Effector memory CD8-positive, alpha-beta T cell (primary cell): Measurements from ENCODE around the gene PLPP4.

Experiments used
- ATAC-seq: fragments of 150-1000 bp; cut with Tn5 transposase; replicated peaks from 2 replicates; pipeline ENCODE4 v1.10.0; 2021; ENCODE audit warnings: mild to moderate bottlenecking, moderate library complexity
- DNase-seq, 3 experiments: peaks; one replicate each; pipeline ENCODE4 v3.0.0; 2021
- H3K27ac Mint-ChIP-seq, 2 donors: one replicate each; pipeline ENCODE4 v1.8.0; 2022; ENCODE audit warnings: mild to moderate bottlenecking in 2 of 2, mixed read lengths in 2 of 2, moderate library complexity in 2 of 2
- H3K27me3 Mint-ChIP-seq, 2 donors: one replicate each; pipeline ENCODE4 v1.8.0; 2022; ENCODE audit warnings: mixed read lengths in 2 of 2
- H3K36me3 Mint-ChIP-seq: one replicate; pipeline ENCODE4 v1.8.0; 2022; ENCODE audit warnings: mild to moderate bottlenecking, moderate library complexity, mixed read lengths; ENCODE audit not compliant: insufficient read depth
- H3K4me1 Mint-ChIP-seq, 2 donors: one replicate each; pipeline ENCODE4 v1.8.0; 2022; ENCODE audit warnings: low read depth in 2 of 2, mixed read lengths in 2 of 2
- H3K4me3 Mint-ChIP-seq, 2 donors: one replicate each; pipeline ENCODE4 v1.8.0; 2022; ENCODE audit warnings: mild to moderate bottlenecking in 2 of 2, mixed read lengths in 2 of 2, moderate library complexity in 2 of 2
- H3K9me3 Mint-ChIP-seq, 2 donors: one replicate each; pipeline ENCODE4 v1.8.0; 2022; ENCODE audit warnings: mixed read lengths in 2 of 2

Gene PLPP4

GRCh38 chr10:120432209-120432608 lies 24.8 kb upstream of the PLPP4 start:
- no peak for ATAC-seq

GRCh38 chr10:120433141-120433540 lies 23.9 kb upstream of the PLPP4 start:
- H3K27ac Mint-ChIP-seq = no peak overlapping the region
- no peak overlapping the region for H3K4me3 Mint-ChIP-seq
- H3K9me3 Mint-ChIP-seq = peaks cover 0 to 8% of the 10 kb centered on the region in 2 donors
- H3K4me1 Mint-ChIP-seq = peaks cover 0 to 5% of the 10 kb centered on the region in 2 donors
- H3K36me3 Mint-ChIP-seq = no peaks in the 10 kb centered on the region
- DNase-seq (no peak), ATAC-seq (no peak)
- peaks cover 26 to 47% of the 10 kb centered on the region in 2 donors for H3K27me3 Mint-ChIP-seq

More at GRCh38 chr10:120432209-120432608, 24.8 kb upstream of the PLPP4 start:
- H3K27me3 Mint-ChIP-seq = peaks cover 26 to 47% of the 10 kb centered on the region in 2 donors
- DNase-seq = no peak
- no peaks in the 10 kb centered on the region for H3K36me3 Mint-ChIP-seq
- H3K27ac Mint-ChIP-seq = no peak overlapping the region
- peaks cover 0 to 5% of the 10 kb centered on the region in 2 donors for H3K4me1 Mint-ChIP-seq
- no peak overlapping the region for H3K4me3 Mint-ChIP-seq
- H3K9me3 Mint-ChIP-seq = peaks cover 0 to 8% of the 10 kb centered on the region in 2 donors

GRCh38 chr10:120436439-120437112 lies 20.5 kb upstream of the PLPP4 start:
- H3K27me3 Mint-ChIP-seq = peaks cover 11 to 31% of the 10 kb centered on the region in 2 donors
- H3K36me3 Mint-ChIP-seq = no peaks in the 10 kb centered on the region
- DNase-seq = no peak
- no peak overlapping the region for H3K4me3 Mint-ChIP-seq
- no peak for ATAC-seq
- H3K9me3 Mint-ChIP-seq = peaks cover 0 to 8% of the 10 kb centered on the region in 2 donors
- no peak overlapping the region for H3K27ac Mint-ChIP-seq
- H3K4me1 Mint-ChIP-seq = no peaks in the 10 kb centered on the region

- no peaks in the 10 kb centered on the region for H3K4me1 Mint-ChIP-seq
- H3K36me3 Mint-ChIP-seq = no peaks in the 10 kb centered on the region
- H3K27ac Mint-ChIP-seq = no peak overlapping the region
- H3K9me3 Mint-ChIP-seq = peaks cover 0 to 8% of the 10 kb centered on the region in 2 donors
- no peak overlapping the region for H3K4me3 Mint-ChIP-seq
- peaks cover under 1 to 21% of the 10 kb centered on the region in 2 donors for H3K27me3 Mint-ChIP-seq
- no peak for DNase-seq
- no peak for ATAC-seq
Observed at GRCh38 chr10:120437541-120437940, 19.5 kb upstream of the PLPP4 start.

GRCh38 chr10:120451968-120452367 lies 5.1 kb upstream of the PLPP4 start:
- Mint-ChIP-seq H3K36me3 (peaks cover 3% of the 10 kb centered on the region), H3K4me3 (no peak overlapping the region), H3K27me3 (peaks cover 21 to 23% of the 10 kb centered on the region in 2 donors), H3K9me3 (peaks cover 0 to 2% of the 10 kb centered on the region in 2 donors), H3K4me1 (peaks cover 0 to 2% of the 10 kb centered on the region in 2 donors), H3K27ac (no peak overlapping the region)
- DNase-seq (no peak), ATAC-seq (no peak)

GRCh38 chr10:120453319-120453718 lies 3.7 kb upstream of the PLPP4 start:
- Mint-ChIP-seq H3K9me3 (no peaks in the 10 kb centered on the region), H3K36me3 (peaks cover 3% of the 10 kb centered on the region), H3K4me1 (peaks cover 0 to 2% of the 10 kb centered on the region in 2 donors), H3K27me3 (peaks cover 20 to 32% of the 10 kb centered on the region in 2 donors), H3K27ac (no peak overlapping the region), H3K4me3 (no peak overlapping the region)
- DNase-seq = no peak
- no peak for ATAC-seq

- Mint-ChIP-seq H3K36me3 (peaks cover 3% of the 10 kb centered on the region), H3K27me3 (peaks cover 25 to 38% of the 10 kb centered on the region in 2 donors), H3K9me3 (no peaks in the 10 kb centered on the region), H3K4me1 (peaks cover 0 to 2% of the 10 kb centered on the region in 2 donors), H3K4me3 (no peak overlapping the region), H3K27ac (no peak overlapping the region)
- ATAC-seq (no peak), DNase-seq (no peak)
Observed at GRCh38 chr10:120453886-120454285, 3.1 kb upstream of the PLPP4 start.

GRCh38 chr10:120455004-120455403 lies 2.0 kb upstream of the PLPP4 start:
- ATAC-seq = no peak
- Mint-ChIP-seq H3K4me3 (no peak overlapping the region), H3K4me1 (peaks cover 0 to 2% of the 10 kb centered on the region in 2 donors), H3K27me3 (peaks cover 26 to 45% of the 10 kb centered on the region in 2 donors), H3K36me3 (peaks cover 3% of the 10 kb centered on the region), H3K27ac (no peak overlapping the region), H3K9me3 (no peaks in the 10 kb centered on the region)
- DNase-seq = no peak

GRCh38 chr10:120455606-120456005 lies 1.4 kb upstream of the PLPP4 start:
- peaks cover 26 to 46% of the 10 kb centered on the region in 2 donors for H3K27me3 Mint-ChIP-seq
- H3K36me3 Mint-ChIP-seq = peaks cover 3% of the 10 kb centered on the region
- H3K4me3 Mint-ChIP-seq = no peak overlapping the region
- DNase-seq (no peak), ATAC-seq (no peak)
- no peak overlapping the region for H3K27ac Mint-ChIP-seq
- H3K4me1 Mint-ChIP-seq = peaks cover 0 to 2% of the 10 kb centered on the region in 2 donors
- no peaks in the 10 kb centered on the region for H3K9me3 Mint-ChIP-seq

GRCh38 chr10:120456143-120456625 lies 843 bp upstream of the PLPP4 start:
- peaks cover 0 to 2% of the 10 kb centered on the region in 2 donors for H3K4me1 Mint-ChIP-seq
- no peak overlapping the region for H3K27ac Mint-ChIP-seq
- ATAC-seq (no peak), DNase-seq (no peak)
- H3K36me3 Mint-ChIP-seq = peaks cover 3% of the 10 kb centered on the region
- no peaks in the 10 kb centered on the region for H3K9me3 Mint-ChIP-seq
- H3K27me3 Mint-ChIP-seq = peaks cover 26 to 52% of the 10 kb centered on the region in 2 donors
- peak overlapping the region in 1 of 2 donors; percentile 48 for H3K4me3 Mint-ChIP-seq

GRCh38 chr10:120457431-120458172 lies 575 bp downstream of the PLPP4 start:
- Mint-ChIP-seq H3K9me3 (no peaks in the 10 kb centered on the region), H3K27ac (no peak overlapping the region), H3K27me3 (peaks cover 26 to 60% of the 10 kb centered on the region in 2 donors), H3K36me3 (peaks cover 3% of the 10 kb centered on the region), H3K4me3 (peak overlapping the region in 1 of 2 donors; percentile 60), H3K4me1 (peaks cover 0 to 2% of the 10 kb centered on the region in 2 donors)
- no peak for DNase-seq
- ATAC-seq = no peak

GRCh38 chr10:120458432-120458831 lies 1.4 kb downstream of the PLPP4 start:
- H3K4me3 Mint-ChIP-seq = no peak overlapping the region
- H3K36me3 Mint-ChIP-seq = peaks cover 3% of the 10 kb centered on the region
- ATAC-seq = no peak
- no peaks in the 10 kb centered on the region for H3K9me3 Mint-ChIP-seq
- DNase-seq = no peak
- no peak overlapping the region for H3K27ac Mint-ChIP-seq
- H3K4me1 Mint-ChIP-seq = peaks cover 0 to 2% of the 10 kb centered on the region in 2 donors
- H3K27me3 Mint-ChIP-seq = peaks cover 26 to 60% of the 10 kb centered on the region in 2 donors

- ATAC-seq = no peak
- Mint-ChIP-seq H3K4me3 (no peak overlapping the region), H3K36me3 (peaks cover 3% of the 10 kb centered on the region), H3K27me3 (peaks cover 26 to 60% of the 10 kb centered on the region in 2 donors), H3K9me3 (no peaks in the 10 kb centered on the region), H3K27ac (no peak overlapping the region), H3K4me1 (peaks cover 0 to 2% of the 10 kb centered on the region in 2 donors)
- DNase-seq = no peak
Observed at GRCh38 chr10:120459185-120459584, 2.2 kb downstream of the PLPP4 start.
